GM19438 (cell line): ENCODE data around the gene ZDHHC16.
"Not testable (repeated sequence)": the region's sequence is repeated elsewhere in the genome, so short reads cannot be mapped to it uniquely, and the experiment has no call there.

Source experiments
- ATAC-seq: cut with Tn5 transposase; IDR thresholded peaks from one replicate; pipeline ENCODE4 v1.9.1; 2021; ENCODE audit warnings: low read depth; ENCODE audit not compliant: unreplicated experiment

ZDHHC16 gene

GRCh38 chr10:97434055-97434454, 11.9 kb upstream of the ZDHHC16 start:
- ATAC-seq = no peak

GRCh38 chr10:97434557-97434956, 11.4 kb upstream of the ZDHHC16 start:
- ATAC-seq = no peak

DNA sequence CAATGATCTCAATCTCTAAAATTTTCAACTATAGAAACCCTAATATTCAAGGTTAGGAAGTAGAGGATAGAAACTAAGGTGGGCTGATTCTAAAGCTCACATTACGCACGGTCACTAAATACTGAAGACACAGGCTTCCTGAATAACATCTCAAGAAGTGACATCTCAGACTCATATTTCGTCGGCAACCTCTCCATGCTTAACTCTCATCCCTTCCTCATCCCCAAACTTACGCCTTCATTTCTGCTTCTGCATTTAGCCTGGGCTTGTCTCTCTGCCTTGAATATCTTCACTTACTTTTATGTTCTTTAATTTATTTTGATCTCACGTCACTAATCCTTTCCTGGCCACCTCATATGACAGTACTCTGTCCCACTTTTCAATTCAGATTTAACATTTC, 10.8 kb upstream of the ZDHHC16 start:
- ATAC-seq = no peak

- ATAC-seq = no peak
These were observed 3.7 kb upstream of the ZDHHC16 start for GRCh38 chr10:97442277-97442676.

DNA sequence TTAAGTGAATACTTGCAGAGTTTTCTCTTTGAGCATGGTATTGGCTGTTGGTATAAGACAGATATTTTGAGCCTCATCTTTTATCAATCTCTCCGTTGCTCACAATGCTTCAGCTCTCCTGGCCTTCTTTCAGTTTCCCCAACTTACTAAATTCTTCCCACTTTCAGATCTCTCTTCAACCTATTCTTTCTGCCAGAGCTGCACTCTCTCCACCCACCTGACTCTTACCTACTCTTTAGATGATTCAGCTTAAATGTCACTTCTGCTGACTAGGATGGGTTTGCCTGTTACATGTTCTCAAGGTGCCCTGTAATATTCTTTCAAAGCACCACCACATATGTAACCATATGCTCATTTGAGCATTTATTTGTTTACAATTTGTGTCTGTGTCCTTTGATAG, 1.8 kb upstream of the ZDHHC16 start:
- no peak for ATAC-seq

DNA sequence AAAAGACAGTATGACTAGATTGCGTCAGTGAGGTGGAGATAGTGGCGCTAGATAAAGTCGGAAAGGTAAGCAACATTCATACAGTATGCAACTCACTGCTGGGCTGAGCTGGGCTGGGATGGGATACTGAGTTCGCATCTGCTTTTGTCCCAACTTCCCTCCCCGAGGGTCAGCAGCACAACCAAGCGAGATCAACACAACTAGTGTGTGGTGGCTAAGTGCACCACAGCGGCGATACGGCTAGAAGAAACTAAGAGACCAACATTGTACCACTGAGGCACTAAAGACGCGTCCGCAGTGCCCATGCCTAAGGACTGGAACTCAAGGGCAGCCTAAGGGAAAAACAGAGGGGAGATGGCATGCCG, 636 bp upstream of the ZDHHC16 start:
- no peak for ATAC-seq

- ATAC-seq = no peak
These were observed 4.9 kb downstream of the ZDHHC16 start for GRCh38 chr10:97450828-97451227.

DNA sequence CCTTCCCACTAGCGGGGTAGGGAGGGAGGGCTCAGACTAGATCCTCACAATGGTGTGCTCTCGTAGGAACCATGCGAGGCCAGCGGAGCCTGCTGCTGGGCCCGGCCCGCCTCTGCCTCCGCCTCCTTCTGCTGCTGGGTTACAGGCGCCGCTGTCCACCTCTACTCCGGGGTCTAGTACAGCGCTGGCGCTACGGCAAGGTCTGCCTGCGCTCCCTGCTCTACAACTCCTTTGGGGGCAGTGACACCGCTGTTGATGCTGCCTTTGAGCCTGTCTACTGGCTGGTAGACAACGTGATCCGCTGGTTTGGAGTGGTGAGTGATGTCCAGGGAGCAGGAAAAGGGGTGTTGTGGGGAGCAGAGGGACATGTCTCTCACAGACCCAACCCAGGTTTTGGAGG, 5.6 kb downstream of the ZDHHC16 start:
- ATAC-seq = no peak

GRCh38 chr10:97452352-97452751, 6.4 kb downstream of the ZDHHC16 start:
- ATAC-seq = no peak

- no peak for ATAC-seq
These were observed 8.5 kb downstream of the ZDHHC16 start for GRCh38 chr10:97454330-97455036.

- no peak for ATAC-seq
These were observed 10.2 kb downstream of the ZDHHC16 start for GRCh38 chr10:97456034-97456685.

DNA sequence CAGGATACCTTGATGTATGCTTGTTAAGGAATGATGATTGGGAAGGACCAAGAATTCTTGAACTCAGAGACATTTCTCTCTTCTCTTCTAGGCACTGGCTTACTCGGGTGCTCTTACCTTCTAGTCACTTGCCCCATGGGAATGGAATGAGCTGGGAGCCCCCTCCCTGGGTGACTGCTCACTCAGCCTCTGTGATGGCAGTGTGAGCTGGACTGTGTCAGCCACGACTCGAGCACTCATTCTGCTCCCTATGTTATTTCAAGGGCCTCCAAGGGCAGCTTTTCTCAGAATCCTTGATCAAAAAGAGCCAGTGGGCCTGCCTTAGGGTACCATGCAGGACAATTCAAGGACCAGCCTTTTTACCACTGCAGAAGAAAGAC, 10.7 kb downstream of the ZDHHC16 start:
- ATAC-seq = no peak

- no peak for ATAC-seq
These were observed 13.1 kb downstream of the ZDHHC16 start for GRCh38 chr10:97459111-97459510.

DNA sequence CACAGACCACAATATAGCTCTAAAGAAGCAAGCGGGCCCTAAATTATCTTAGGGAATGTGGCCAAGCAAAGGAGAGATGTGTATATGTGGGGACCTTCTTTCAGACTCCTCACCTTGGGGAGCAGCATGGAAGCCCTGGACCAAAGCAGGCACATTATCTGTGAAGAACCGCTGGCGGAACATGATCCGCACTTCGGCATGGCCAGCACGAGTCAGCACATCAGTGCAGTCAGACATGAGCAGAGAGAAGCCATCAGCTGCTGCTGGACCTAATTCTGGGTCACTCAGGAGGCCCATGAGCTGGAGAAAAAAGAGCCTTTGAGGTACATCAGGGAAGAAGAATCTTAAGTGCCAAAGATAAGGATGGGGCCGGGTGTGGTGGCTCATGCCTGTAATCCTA, 14.0 kb downstream of the ZDHHC16 start:
- no peak for ATAC-seq

DNA sequence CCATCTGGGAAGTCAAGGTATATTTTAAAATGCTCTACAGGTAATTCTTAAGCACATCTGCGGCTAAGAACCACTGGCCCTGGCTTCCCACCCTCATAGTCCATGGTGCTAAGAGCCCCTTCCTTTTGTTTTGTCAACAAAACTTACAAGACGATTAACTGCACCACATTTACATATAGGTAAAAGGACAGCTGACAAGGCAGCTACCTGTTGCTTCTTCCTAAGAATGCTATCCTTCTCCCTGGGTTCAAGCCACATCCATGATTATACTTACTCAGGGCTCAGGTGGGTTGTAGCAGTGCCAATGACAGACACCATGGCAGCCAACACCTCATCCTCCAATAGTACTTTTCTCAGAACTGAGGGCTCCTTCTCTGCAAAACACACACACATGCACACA, 16.3 kb downstream of the ZDHHC16 start:
- no peak for ATAC-seq

DNA sequence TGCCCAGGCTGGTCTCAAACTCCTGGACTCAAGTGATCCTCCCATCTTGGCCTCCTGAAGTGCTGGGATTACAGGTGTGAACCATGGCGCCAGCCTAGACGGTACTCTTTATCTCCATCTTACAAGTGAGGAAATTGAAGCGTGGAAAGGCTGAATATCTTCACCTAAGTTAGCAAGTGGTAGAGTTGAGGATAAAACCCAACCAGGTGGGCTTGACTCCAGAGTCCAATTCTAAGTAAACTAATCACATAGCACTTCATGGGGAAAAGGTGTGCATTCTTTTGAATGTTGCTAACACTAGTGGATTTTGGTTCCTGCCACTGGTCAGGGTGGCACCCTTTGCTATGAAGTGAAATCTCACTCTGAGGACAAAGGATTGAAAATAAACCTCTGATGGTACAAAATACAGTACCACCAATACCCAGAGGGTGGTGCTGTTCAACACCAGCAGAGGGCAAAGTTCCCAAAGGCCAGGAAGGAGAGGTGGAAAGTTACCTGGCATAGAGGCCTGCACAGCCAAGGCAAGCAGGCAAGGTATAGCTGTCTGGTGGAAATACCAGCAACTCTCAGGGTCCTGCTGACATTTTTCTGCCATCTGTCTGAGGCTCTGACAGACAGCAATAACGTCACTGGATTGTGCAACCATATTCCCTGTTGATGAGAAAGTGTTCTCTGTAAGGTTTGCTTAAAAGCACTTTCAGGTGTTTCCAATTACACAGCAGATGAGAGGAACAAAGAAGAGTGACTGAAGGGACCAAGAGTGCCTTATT, 17.6 kb downstream of the ZDHHC16 start:
- ATAC-seq = no peak

GRCh38 chr10:97464226-97464625, 18.3 kb downstream of the ZDHHC16 start:
- no peak for ATAC-seq

DNA sequence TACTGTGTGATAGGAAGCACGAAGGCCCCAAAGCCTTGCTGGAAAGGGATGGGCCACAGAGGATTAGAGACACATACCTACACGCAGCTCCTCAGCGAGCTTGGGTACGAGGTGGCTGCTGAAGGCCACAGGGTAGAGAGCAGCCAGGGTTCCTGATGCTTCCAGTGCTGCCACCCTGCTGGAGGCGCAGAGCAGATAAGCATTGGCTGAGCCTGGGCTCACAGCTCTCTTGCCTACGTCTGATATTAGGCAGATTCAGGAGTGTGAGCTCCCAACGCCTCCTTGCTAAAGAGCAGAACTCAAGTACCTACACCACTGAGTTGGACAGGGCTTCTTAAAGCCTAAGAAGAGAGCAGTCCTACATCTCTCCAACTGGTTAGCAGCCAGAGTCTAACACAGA, 20.0 kb downstream of the ZDHHC16 start:
- ATAC-seq = no peak

DNA sequence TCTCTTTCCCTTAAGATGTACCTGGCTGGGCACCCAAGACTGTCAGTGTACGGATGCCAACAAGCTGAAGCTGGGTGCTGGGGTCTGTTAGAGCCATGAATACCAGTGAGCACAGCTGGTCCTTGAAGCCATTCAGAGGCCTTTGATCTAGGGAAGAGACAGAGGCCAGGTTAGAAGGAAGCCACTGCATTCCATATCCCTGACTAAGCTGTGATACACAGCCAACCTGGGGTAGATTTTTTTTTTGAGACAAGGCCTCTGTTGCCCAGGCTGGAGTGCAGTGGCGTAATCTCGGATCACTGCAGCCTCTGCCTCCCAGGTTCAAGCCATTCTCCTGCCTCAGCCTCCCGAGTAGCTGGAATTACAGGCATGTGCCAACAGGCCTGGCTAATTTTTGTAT, 20.8 kb downstream of the ZDHHC16 start:
- no peak for ATAC-seq

DNA sequence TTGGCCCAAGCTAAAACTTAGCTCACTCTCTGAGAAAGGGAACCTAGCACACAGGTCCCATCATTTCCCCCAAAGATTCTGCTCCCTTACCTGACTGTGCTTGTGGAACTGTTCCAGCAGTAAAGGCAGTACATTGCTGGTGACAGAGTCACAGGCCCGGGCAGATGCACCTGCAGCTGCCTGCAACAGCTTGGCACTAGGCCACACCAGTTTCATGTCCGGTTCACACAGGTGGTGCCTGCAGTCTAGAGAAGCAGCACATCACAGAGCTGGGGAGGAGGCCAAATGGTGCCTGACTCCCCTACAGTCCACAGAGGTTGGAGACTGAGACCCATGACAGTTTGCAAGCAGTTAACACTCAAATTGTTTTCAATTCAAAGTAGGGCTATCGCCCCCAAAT, 22.2 kb downstream of the ZDHHC16 start:
- no peak for ATAC-seq

GRCh38 chr10:97468781-97469180, 22.8 kb downstream of the ZDHHC16 start:
- not testable (repeated sequence) for ATAC-seq

DNA sequence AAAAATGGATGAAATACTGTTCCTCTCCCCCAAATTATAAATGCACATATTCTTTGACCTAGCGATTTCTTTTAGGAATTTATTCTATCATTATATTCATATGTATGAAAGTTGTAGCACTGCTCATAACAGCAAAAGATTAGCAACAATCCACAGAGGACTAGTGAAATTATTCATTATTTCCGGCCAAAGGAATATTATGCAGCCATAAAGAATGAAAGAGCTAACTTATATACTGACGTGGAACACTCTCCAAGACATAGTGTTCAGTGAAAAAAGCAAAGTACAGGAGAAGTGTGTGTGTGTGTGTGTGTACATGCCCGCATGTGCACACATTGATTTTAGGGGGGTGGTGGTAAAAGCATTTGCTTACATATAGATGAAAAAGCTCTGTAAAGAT, 28.9 kb downstream of the ZDHHC16 start:
- no peak for ATAC-seq
